HEK293 (cell line): ENCODE data around the gene CD2BP2.

Source experiments
- CTCF ChIA-PET: fragments of 350-600 bp; formaldehyde crosslinking; extraction: SDS; loops from one replicate; lab custom pipeline; 2021; ENCODE audit warnings: antibody characterized with exemption; lab: Yijun Ruan, JAX
- POLR2A ChIA-PET: fragments of 300-600 bp; formaldehyde crosslinking; extraction: SDS; loops from one replicate; lab custom pipeline; 2020; ENCODE audit warnings: antibody characterized with exemption, inconsistent platforms; lab: Yijun Ruan, JAX
- H3K27ac ChIP-seq: fragments of 200-500 bp; sonication (Bioruptor generic); 2 replicates; pipeline ENCODE4 v1.5.1; 2014; ENCODE audit warnings: low read depth, low read length, control low read depth, inconsistent platforms; ENCODE audit errors: extremely low read depth
- H3K36me3 ChIP-seq, 2 experiments: fragments of 200-500 bp in 1 of 2; sonication (Bioruptor generic) in 1 of 2; 1 replicate in 1 of 2; 2 replicates in 1 of 2; pipeline ENCODE4 v1.5.1; 2014 to 2017; ENCODE audit warnings: inconsistent platforms in 2 of 2, low read length in 2 of 2; ENCODE audit not compliant: control insufficient read depth in 2 of 2, insufficient read depth in 1 of 2
- H3K4me1 ChIP-seq: fragments of 200-500 bp; sonication (Bioruptor generic); 2 replicates; pipeline ENCODE4 v1.5.1; 2014; ENCODE audit warnings: mild to moderate bottlenecking, low read length, inconsistent platforms; ENCODE audit not compliant: control insufficient read depth, insufficient read depth
- H3K4me3 ChIP-seq: 2 replicates; pipeline ENCODE4 v1.5.1; 2011; ENCODE audit warnings: low read depth, mild to moderate bottlenecking, control low read depth, low read length, moderate library complexity
- H3K9me3 ChIP-seq: fragments of 200-500 bp; sonication (Bioruptor generic); 2 replicates; pipeline ENCODE4 v1.5.1; 2014; ENCODE audit warnings: low read depth, low read length, inconsistent platforms; ENCODE audit not compliant: control insufficient read depth, insufficient read depth
- KLF8 ChIP-seq: fragments of 450-650 bp; formaldehyde crosslinking; IDR thresholded peaks from 2 replicates; pipeline ENCODE4 v1.5.1; 2016; ENCODE audit warnings: missing biosample characterization, missing genetic modification characterization
- OSR2 ChIP-seq: fragments of 450-650 bp; formaldehyde crosslinking; IDR thresholded peaks from 2 replicates; pipeline ENCODE4 v1.5.1; 2016; ENCODE audit warnings: missing biosample characterization, missing genetic modification characterization
- SALL2 ChIP-seq: fragments of 450-650 bp; formaldehyde crosslinking; IDR thresholded peaks from 2 replicates; pipeline ENCODE4 v1.5.0; 2017; ENCODE audit warnings: missing biosample characterization, mild to moderate bottlenecking, missing genetic modification characterization, borderline replicate concordance
- SCRT1 ChIP-seq: fragments of 450-650 bp; formaldehyde crosslinking; IDR thresholded peaks from 2 replicates; pipeline ENCODE4 v1.5.1; 2016; ENCODE audit warnings: missing biosample characterization, missing genetic modification characterization, borderline replicate concordance
- SP7 ChIP-seq: fragments of 450-650 bp; formaldehyde crosslinking; IDR thresholded peaks from 2 replicates; pipeline ENCODE4 v1.5.1; 2016; ENCODE audit warnings: missing biosample characterization, missing genetic modification characterization
- WT1 ChIP-seq: fragments of 450-650 bp; formaldehyde crosslinking; IDR thresholded peaks from 2 replicates; pipeline ENCODE4 v1.5.1; 2016; ENCODE audit warnings: missing biosample characterization, missing genetic modification characterization
- YY2 ChIP-seq: fragments of 450-650 bp; formaldehyde crosslinking; IDR thresholded peaks from 2 replicates; pipeline ENCODE4 v1.5.1; 2016; ENCODE audit warnings: missing biosample characterization, missing genetic modification characterization
- ZBTB7A ChIP-seq: fragments of 450-650 bp; formaldehyde crosslinking; IDR thresholded peaks from 2 replicates; pipeline ENCODE4 v1.5.1; 2016; ENCODE audit warnings: low read depth, missing biosample characterization, missing genetic modification characterization
- ZBTB8A ChIP-seq: fragments of 450-650 bp; formaldehyde crosslinking; IDR thresholded peaks from 2 replicates; pipeline ENCODE4 v1.5.1; 2016; ENCODE audit warnings: missing biosample characterization, missing genetic modification characterization
- ZNF121 ChIP-seq: fragments of 450-650 bp; formaldehyde crosslinking; IDR thresholded peaks from 2 replicates; pipeline ENCODE4 v1.5.1; 2016; ENCODE audit warnings: missing biosample characterization, missing genetic modification characterization
- ZNF175 ChIP-seq: fragments of 450-650 bp; formaldehyde crosslinking; IDR thresholded peaks from 2 replicates; pipeline ENCODE4 v1.5.1; 2016; ENCODE audit warnings: missing biosample characterization, missing genetic modification characterization
- ZNF202 ChIP-seq: fragments of 450-650 bp; formaldehyde crosslinking; IDR thresholded peaks from 2 replicates; pipeline ENCODE4 v1.5.1; 2016; ENCODE audit warnings: missing biosample characterization, missing genetic modification characterization, borderline replicate concordance
- ZNF223 ChIP-seq: fragments of 450-650 bp; formaldehyde crosslinking; IDR thresholded peaks from 2 replicates; pipeline ENCODE4 v1.5.1; 2016; ENCODE audit warnings: missing biosample characterization, missing genetic modification characterization
- ZNF239 ChIP-seq: fragments of 450-650 bp; formaldehyde crosslinking; IDR thresholded peaks from 2 replicates; pipeline ENCODE4 v1.5.1; 2016; ENCODE audit warnings: missing biosample characterization, missing genetic modification characterization
- ZNF266 ChIP-seq: fragments of 450-650 bp; formaldehyde crosslinking; IDR thresholded peaks from 2 replicates; pipeline ENCODE4 v1.5.1; 2016; ENCODE audit warnings: missing biosample characterization, missing genetic modification characterization, low read depth
- ZNF274 ChIP-seq, 2 experiments: fragments of 200-500 bp in 1 of 2; fragments of 450-650 bp in 1 of 2; sonication (Bioruptor generic) in 1 of 2; formaldehyde crosslinking in 1 of 2; IDR thresholded peaks; 2 replicates each; pipeline versions ENCODE4 v1.5.1 to v1.6.1; 2014 to 2016; ENCODE audit warnings: borderline replicate concordance in 1 of 2, inconsistent platforms in 1 of 2, low read length in 1 of 2, missing biosample characterization in 1 of 2, missing genetic modification characterization in 1 of 2
- ZNF335 ChIP-seq: fragments of 450-650 bp; formaldehyde crosslinking; conservative IDR thresholded peaks from 2 replicates; pipeline ENCODE4 v1.5.1; 2016; ENCODE audit warnings: missing biosample characterization, missing genetic modification characterization
- ZNF341 ChIP-seq: fragments of 450-650 bp; formaldehyde crosslinking; IDR thresholded peaks from 2 replicates; pipeline ENCODE4; 2016; ENCODE audit warnings: low read depth, missing biosample characterization, missing genetic modification characterization
- ZNF426 ChIP-seq: fragments of 450-650 bp; formaldehyde crosslinking; IDR thresholded peaks from 2 replicates; pipeline ENCODE4 v1.5.1; 2017; ENCODE audit warnings: missing biosample characterization, missing genetic modification characterization, mild to moderate bottlenecking, inconsistent platforms, moderate library complexity
- ZNF501 ChIP-seq: fragments of 450-650 bp; formaldehyde crosslinking; IDR thresholded peaks from 2 replicates; pipeline ENCODE4 v1.5.1; 2016; ENCODE audit warnings: missing biosample characterization, missing genetic modification characterization
- ZNF544 ChIP-seq: fragments of 450-650 bp; formaldehyde crosslinking; IDR thresholded peaks from 2 replicates; pipeline ENCODE4 v1.5.0; 2017; ENCODE audit warnings: missing biosample characterization, missing genetic modification characterization
- ZNF664 ChIP-seq: fragments of 450-650 bp; formaldehyde crosslinking; IDR thresholded peaks from 2 replicates; pipeline ENCODE4 v1.5.1; 2016; ENCODE audit warnings: missing biosample characterization, missing genetic modification characterization
- TF ChIP-seq, protein P1 (sequence below): fragments of 450-650 bp; formaldehyde crosslinking; IDR thresholded peaks from 2 replicates; pipeline ENCODE4 v1.5.1; 2016; ENCODE audit warnings: missing biosample characterization, missing genetic modification characterization
- TF ChIP-seq, protein P2 (sequence below): fragments of 450-650 bp; formaldehyde crosslinking; IDR thresholded peaks from 2 replicates; pipeline ENCODE4; 2016; ENCODE audit warnings: missing biosample characterization, missing genetic modification characterization
- TF ChIP-seq, protein P3 (sequence below): fragments of 450-650 bp; IDR thresholded peaks from 2 replicates; pipeline ENCODE4 v1.5.1; 2018; ENCODE audit warnings: missing biosample characterization, mild to moderate bottlenecking, missing genetic modification characterization
- TF ChIP-seq, protein P4 (sequence below): fragments of 450-650 bp; formaldehyde crosslinking; IDR thresholded peaks from 2 replicates; pipeline ENCODE4 v1.5.1; 2016; ENCODE audit warnings: missing biosample characterization, missing genetic modification characterization
- TF ChIP-seq, protein P5 (sequence below): fragments of 450-650 bp; formaldehyde crosslinking; IDR thresholded peaks from 2 replicates; pipeline ENCODE4 v1.5.1; 2016; ENCODE audit warnings: missing biosample characterization, missing genetic modification characterization
- TF ChIP-seq, protein P6 (sequence below): IDR thresholded peaks from 2 replicates; pipeline ENCODE4 v1.6.1; 2011; ENCODE audit warnings: mild to moderate bottlenecking, low read depth, low read length, borderline replicate concordance

Gene CD2BP2

DNA sequence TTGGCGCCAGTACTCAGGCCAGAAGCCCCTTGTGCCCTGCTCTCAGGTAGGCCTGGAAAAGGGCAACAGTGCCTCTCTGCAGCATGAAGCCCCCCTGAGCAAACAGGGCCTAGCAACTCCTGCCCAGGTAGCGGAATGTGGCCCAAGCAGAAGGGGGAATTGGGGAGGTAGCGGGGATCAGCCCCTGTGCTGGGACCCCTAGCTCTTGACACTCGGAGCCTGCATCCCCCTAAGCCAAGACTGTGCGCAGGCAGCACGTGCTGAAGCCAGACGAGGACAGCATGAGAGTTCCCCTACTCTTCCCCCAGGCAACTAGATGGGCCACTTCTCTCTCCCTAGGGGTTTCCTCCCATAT lies 823 bp upstream of the CD2BP2 start:
- H3K36me3 ChIP-seq = peaks cover 3 to 79% of the 10 kb centered on the region in 2 experiments; a peak in 2 of 3 replicates
- POLR2A ChIA-PET = interaction anchor here (0.7 to 4.5 kb wide), 9 partner anchors 9 to 216 kb away, joined by 3 to 60 read pairs (median 6); partner anchors contain the start of genes TBC1D10B, ZNF48 and ZNF771
- H3K4me1 ChIP-seq = no peaks in the 10 kb centered on the region
- TF ChIP-seq ZNF501 (0 out of 2 replicates have a peak, but pooled peaks have one; percentile 9), ZNF239 (no peak), OSR2 (tag by site-specific recombination) (no peak; the same call in 1 of the 2 replicates), ZNF664 (tag by site-specific recombination) (no peak), ZNF266 (tag by site-specific recombination) (no peak), ZNF544 (tag by site-specific recombination) (no peak), ZNF121 (no peak), ZNF426 (tag by site-specific recombination) (no peak), KLF8 (tag by site-specific recombination) (no peak), ZNF341 (no peak), ZNF335 (tag by site-specific recombination) (peak; percentile 51), ZNF202 (tag by site-specific recombination) (peak; percentile 88; the same call in 1 of the 2 replicates), ZNF175 (tag by site-specific recombination) (no peak), ZNF274 (IDR thresholded peaks at IDR 0.05; ENCODE audit: low read length) (no peak), ZNF274 (tag by site-specific recombination; IDR thresholded peaks at IDR 0.05; ENCODE audit: borderline replicate concordance) (no peak), ZNF223 (tag by site-specific recombination) (0 out of 2 replicates have a peak, but pooled peaks have one; percentile 64), ZBTB7A (tag by site-specific recombination) (peak; percentile 48; the same call in 1 of the 2 replicates), SCRT1 (no peak), SP7 (tag by site-specific recombination) (no peak), SALL2 (no peak), WT1 (0 out of 2 replicates have a peak, but pooled peaks have one; percentile 36), ZBTB8A (tag by site-specific recombination) (peak; percentile 76), YY2 (no peak)
- TF ChIP-seq, protein P1, sequence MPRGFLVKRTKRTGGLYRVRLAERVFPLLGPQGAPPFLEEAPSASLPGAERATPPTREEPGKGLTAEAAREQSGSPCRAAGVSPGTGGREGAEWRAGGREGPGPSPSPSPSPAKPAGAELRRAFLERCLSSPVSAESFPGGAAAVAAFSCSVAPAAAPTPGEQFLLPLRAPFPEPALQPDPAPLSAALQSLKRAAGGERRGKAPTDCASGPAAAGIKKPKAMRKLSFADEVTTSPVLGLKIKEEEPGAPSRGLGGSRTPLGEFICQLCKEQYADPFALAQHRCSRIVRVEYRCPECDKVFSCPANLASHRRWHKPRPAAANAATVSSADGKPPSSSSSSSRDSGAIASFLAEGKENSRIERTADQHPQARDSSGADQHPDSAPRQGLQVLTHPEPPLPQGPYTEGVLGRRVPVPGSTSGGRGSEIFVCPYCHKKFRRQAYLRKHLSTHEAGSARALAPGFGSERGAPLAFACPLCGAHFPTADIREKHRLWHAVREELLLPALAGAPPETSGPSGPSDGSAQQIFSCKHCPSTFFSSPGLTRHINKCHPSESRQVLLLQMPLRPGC (tag by site-specific recombination) = no peak
- TF ChIP-seq, protein P2, sequence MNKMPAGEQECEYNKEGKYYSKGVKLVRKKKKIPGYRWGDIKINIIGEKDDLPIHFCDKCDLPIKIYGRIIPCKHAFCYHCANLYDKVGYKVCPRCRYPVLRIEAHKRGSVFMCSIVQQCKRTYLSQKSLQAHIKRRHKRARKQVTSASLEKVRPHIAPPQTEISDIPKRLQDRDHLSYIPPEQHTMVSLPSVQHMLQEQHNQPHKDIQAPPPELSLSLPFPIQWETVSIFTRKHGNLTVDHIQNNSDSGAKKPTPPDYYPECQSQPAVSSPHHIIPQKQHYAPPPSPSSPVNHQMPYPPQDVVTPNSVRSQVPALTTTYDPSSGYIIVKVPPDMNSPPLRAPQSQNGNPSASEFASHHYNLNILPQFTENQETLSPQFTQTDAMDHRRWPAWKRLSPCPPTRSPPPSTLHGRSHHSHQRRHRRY (tag by site-specific recombination) = no peak
- TF ChIP-seq, protein P3, sequence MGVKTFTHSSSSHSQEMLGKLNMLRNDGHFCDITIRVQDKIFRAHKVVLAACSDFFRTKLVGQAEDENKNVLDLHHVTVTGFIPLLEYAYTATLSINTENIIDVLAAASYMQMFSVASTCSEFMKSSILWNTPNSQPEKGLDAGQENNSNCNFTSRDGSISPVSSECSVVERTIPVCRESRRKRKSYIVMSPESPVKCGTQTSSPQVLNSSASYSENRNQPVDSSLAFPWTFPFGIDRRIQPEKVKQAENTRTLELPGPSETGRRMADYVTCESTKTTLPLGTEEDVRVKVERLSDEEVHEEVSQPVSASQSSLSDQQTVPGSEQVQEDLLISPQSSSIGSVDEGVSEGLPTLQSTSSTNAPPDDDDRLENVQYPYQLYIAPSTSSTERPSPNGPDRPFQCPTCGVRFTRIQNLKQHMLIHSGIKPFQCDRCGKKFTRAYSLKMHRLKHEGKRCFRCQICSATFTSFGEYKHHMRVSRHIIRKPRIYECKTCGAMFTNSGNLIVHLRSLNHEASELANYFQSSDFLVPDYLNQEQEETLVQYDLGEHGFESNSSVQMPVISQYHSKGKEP = no peak
- TF ChIP-seq, protein P4, sequence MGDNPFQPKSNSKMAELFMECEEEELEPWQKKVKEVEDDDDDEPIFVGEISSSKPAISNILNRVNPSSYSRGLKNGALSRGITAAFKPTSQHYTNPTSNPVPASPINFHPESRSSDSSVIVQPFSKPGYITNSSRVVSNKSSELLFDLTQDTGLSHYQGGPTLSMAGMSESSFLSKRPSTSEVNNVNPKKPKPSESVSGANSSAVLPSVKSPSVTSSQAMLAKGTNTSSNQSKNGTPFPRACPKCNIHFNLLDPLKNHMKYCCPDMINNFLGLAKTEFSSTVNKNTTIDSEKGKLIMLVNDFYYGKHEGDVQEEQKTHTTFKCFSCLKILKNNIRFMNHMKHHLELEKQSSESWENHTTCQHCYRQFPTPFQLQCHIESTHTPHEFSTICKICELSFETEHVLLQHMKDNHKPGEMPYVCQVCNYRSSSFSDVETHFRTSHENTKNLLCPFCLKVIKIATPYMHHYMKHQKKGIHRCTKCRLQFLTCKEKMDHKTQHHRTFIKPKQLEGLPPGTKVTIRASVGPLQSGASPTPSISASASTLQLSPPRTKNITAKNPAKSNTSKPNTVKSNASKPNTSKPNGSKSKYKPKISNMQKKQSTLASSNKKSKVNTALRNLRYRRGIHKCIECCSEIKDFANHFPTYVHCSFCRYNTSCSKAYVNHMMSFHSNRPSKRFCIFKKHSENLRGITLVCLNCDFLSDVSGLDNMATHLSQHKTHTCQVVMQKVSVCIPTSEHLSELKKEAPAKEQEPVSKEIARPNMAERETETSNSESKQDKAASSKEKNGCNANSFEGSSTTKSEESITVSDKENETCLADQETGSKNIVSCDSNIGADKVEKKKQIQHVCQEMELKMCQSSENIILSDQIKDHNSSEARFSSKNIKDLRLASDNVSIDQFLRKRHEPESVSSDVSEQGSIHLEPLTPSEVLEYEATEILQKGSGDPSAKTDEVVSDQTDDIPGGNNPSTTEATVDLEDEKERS (tag by site-specific recombination) = no peak
- TF ChIP-seq, protein P5, sequence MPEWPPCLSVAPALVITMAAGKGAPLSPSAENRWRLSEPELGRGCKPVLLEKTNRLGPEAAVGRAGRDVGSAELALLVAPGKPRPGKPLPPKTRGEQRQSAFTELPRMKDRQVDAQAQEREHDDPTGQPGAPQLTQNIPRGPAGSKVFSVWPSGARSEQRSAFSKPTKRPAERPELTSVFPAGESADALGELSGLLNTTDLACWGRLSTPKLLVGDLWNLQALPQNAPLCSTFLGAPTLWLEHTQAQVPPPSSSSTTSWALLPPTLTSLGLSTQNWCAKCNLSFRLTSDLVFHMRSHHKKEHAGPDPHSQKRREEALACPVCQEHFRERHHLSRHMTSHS (tag by site-specific recombination) = no peak
- TF ChIP-seq, protein P6, sequence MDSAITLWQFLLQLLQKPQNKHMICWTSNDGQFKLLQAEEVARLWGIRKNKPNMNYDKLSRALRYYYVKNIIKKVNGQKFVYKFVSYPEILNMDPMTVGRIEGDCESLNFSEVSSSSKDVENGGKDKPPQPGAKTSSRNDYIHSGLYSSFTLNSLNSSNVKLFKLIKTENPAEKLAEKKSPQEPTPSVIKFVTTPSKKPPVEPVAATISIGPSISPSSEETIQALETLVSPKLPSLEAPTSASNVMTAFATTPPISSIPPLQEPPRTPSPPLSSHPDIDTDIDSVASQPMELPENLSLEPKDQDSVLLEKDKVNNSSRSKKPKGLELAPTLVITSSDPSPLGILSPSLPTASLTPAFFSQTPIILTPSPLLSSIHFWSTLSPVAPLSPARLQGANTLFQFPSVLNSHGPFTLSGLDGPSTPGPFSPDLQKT = no peak

More for the DNA sequence above, 823 bp upstream of the CD2BP2 start:
- Histone ChIP-seq H3K9me3 (no peaks in the 10 kb centered on the region), H3K27ac (peak overlapping the region; percentile 72), H3K4me3 (peak overlapping the region; percentile 48)
- CTCF ChIA-PET = interaction anchor here (0.7 to 1.1 kb wide), 4 partner anchors 11 to 54 kb away, joined by 3 to 7 read pairs (median 4); no protein-coding TSS in a partner anchor
